DND-41 (cell line): Measurements from ENCODE around the gene OTOP1.
"Not testable (repeated sequence)": the region's sequence is repeated elsewhere in the genome, so short reads cannot be mapped to it uniquely, and the experiment has no call there.

Experiments
- ATAC-seq: fragments of 200-7000 bp; cut with Tn5 transposase; 3 replicates; pipeline ENCODE4 v1.9.1; 2021; ENCODE audit warnings: low read depth; ENCODE audit not compliant: insufficient read depth
- DNase-seq: peaks from one replicate; pipeline ENCODE4 v3.0.0-alpha.2; 2020
- H2AFZ ChIP-seq: 2 replicates; pipeline ENCODE4 v1.6.0; 2012; ENCODE audit warnings: low read depth, low read length
- H3K27ac ChIP-seq: 2 replicates; pipeline ENCODE4 v1.5.1; 2012; ENCODE audit warnings: low read length, inconsistent platforms
- H3K27me3 ChIP-seq: fragments of 200-600 bp; sonication (generic); 2 replicates; pipeline ENCODE4 v1.6.0; 2012; ENCODE audit warnings: low read length, mild to moderate bottlenecking, inconsistent platforms; ENCODE audit not compliant: insufficient read depth, poor library complexity
- H3K36me3 ChIP-seq: 2 replicates; pipeline ENCODE4 v1.5.1; 2012; ENCODE audit warnings: low read length, inconsistent platforms; ENCODE audit not compliant: insufficient read depth
- H3K4me1 ChIP-seq: 2 replicates; pipeline ENCODE4 v1.5.1; 2012; ENCODE audit warnings: mild to moderate bottlenecking, low read length; ENCODE audit not compliant: insufficient read depth
- H3K4me2 ChIP-seq: 2 replicates; pipeline ENCODE4 v1.6.0; 2012; ENCODE audit warnings: mild to moderate bottlenecking, moderate library complexity, low read length, inconsistent platforms; ENCODE audit not compliant: insufficient read depth
- H3K4me3 ChIP-seq, 2 experiments: fragments of 200-600 bp in 1 of 2; shearing (Covaris generic) in 1 of 2; 2 replicates each; pipeline ENCODE4 v1.5.1; 2012 to 2016; ENCODE audit warnings: inconsistent platforms in 2 of 2, low read length in 2 of 2, mild to moderate bottlenecking in 2 of 2, low read depth in 1 of 2, moderate library complexity in 1 of 2
- H3K79me2 ChIP-seq: 2 replicates; pipeline ENCODE4 v1.6.0; 2012; ENCODE audit warnings: low read length, inconsistent platforms; ENCODE audit not compliant: insufficient read depth
- H3K9ac ChIP-seq: 2 replicates; pipeline ENCODE4 v1.6.0; 2012; ENCODE audit warnings: low read depth, mild to moderate bottlenecking, inconsistent platforms, low read length, moderate library complexity
- H3K9me3 ChIP-seq: 2 replicates; pipeline ENCODE4 v1.5.1; 2012; ENCODE audit warnings: low read length, moderate library complexity, mild to moderate bottlenecking, inconsistent platforms; ENCODE audit not compliant: insufficient read depth, severe bottlenecking
- H4K20me1 ChIP-seq: 2 replicates; pipeline ENCODE4 v1.6.0; 2012; ENCODE audit warnings: low read length; ENCODE audit not compliant: insufficient read depth

Gene OTOP1

GRCh38 chr4:4160956-4161665 lies 65.6 kb downstream of the OTOP1 start:
- not testable (repeated sequence) for ATAC-seq, H2AFZ ChIP-seq, H3K36me3 ChIP-seq, H4K20me1 ChIP-seq, H3K79me2 ChIP-seq, H3K4me3 ChIP-seq, H3K4me1 ChIP-seq, DNase-seq, H3K27ac ChIP-seq, H3K9ac ChIP-seq, H3K27me3 ChIP-seq, H3K4me2 ChIP-seq, H3K9me3 ChIP-seq

GRCh38 chr4:4145622-4146021 lies 81.1 kb downstream of the OTOP1 start:
- not testable (repeated sequence) for H3K4me1 ChIP-seq, H3K79me2 ChIP-seq, H3K4me3 ChIP-seq, H3K27ac ChIP-seq, H3K4me2 ChIP-seq, H2AFZ ChIP-seq, ATAC-seq, H3K27me3 ChIP-seq, H3K9me3 ChIP-seq, DNase-seq, H3K9ac ChIP-seq, H4K20me1 ChIP-seq, H3K36me3 ChIP-seq

- DNase-seq, result not testable (repeated sequence)
Observed at GRCh38 chr4:4143376-4143775, 83.4 kb downstream of the OTOP1 start.

GRCh38 chr4:4142679-4143078 lies 84.0 kb downstream of the OTOP1 start:
- not testable (repeated sequence) for H3K4me1 ChIP-seq, DNase-seq, H3K79me2 ChIP-seq, H3K9ac ChIP-seq, H2AFZ ChIP-seq, H3K27ac ChIP-seq, ATAC-seq, H3K4me2 ChIP-seq, H3K9me3 ChIP-seq, H3K27me3 ChIP-seq, H3K4me3 ChIP-seq, H4K20me1 ChIP-seq, H3K36me3 ChIP-seq

More at GRCh38 chr4:4143376-4143775, 83.4 kb downstream of the OTOP1 start:
- H3K4me2 ChIP-seq, H4K20me1 ChIP-seq, H3K79me2 ChIP-seq, H3K27me3 ChIP-seq, H3K4me3 ChIP-seq, H3K9me3 ChIP-seq, H3K27ac ChIP-seq, H3K9ac ChIP-seq, H3K36me3 ChIP-seq, H3K4me1 ChIP-seq, ATAC-seq, H2AFZ ChIP-seq: not testable (repeated sequence)

GRCh38 chr4:4141186-4141585 lies 85.5 kb downstream of the OTOP1 start:
- H3K27me3 ChIP-seq, H2AFZ ChIP-seq, H3K4me3 ChIP-seq, ATAC-seq, H3K79me2 ChIP-seq, H3K9me3 ChIP-seq, H3K36me3 ChIP-seq, H3K4me2 ChIP-seq, H3K4me1 ChIP-seq, DNase-seq, H3K27ac ChIP-seq, H4K20me1 ChIP-seq, H3K9ac ChIP-seq: not testable (repeated sequence)
